Testis (tissue), 3 donors: ENCODE measurements around the gene CALHM2. TPM values are rescaled to one million over a fixed set of nuclear protein-coding genes. Genes with fewer than 3 reads are reported as not detected.

Experiments used
- DNase-seq: peaks from one replicate; pipeline ENCODE4 v3.0.0-alpha.2; 2019
- H3K27ac ChIP-seq, 2 donors: fragments of 200-600 bp; sonication (generic); one replicate each; pipeline ENCODE4 v1.5.1; 2019
- H3K27me3 ChIP-seq: fragments of 200-600 bp; sonication (generic); one replicate; pipeline ENCODE4 v1.5.1; 2019
- H3K36me3 ChIP-seq: fragments of 200-600 bp; sonication (generic); one replicate; pipeline ENCODE4 v1.5.1; 2017; ENCODE audit warnings: low read depth; ENCODE audit errors: missing control alignments
- H3K4me1 ChIP-seq: fragments of 200-600 bp; sonication (generic); one replicate; pipeline ENCODE4 v1.5.1; 2019
- H3K4me3 ChIP-seq, 2 donors: fragments of 200-600 bp; sonication (generic); one replicate each; pipeline ENCODE4 v1.5.1; 2017 to 2019
- H3K9me3 ChIP-seq: fragments of 200-600 bp; sonication (generic); one replicate; pipeline ENCODE4 v1.5.1; 2017
- POLR2A ChIP-seq: fragments of 450-650 bp; IDR thresholded peaks from one replicate; pipeline ENCODE4 v1.6.1; 2017; ENCODE audit warnings: antibody characterized with exemption, mild to moderate bottlenecking, moderate library complexity
- WGBS, 2 donors: methylation state at CpG; one replicate each; pipeline ENCODE4 v1.1.5; 2018; 5-methylcytosine and 5-hydroxymethylcytosine counted together
- intact Hi-C: fragments of 100-400 bp; cut with DNase I; formaldehyde crosslinking; loops from one replicate; pipeline ENCODE4 v1.15.1; 2023; ENCODE audit warnings: low total_unique reads
- polyA plus RNA-seq: library from polyadenylated mRNA; stranded (reverse); fragments of 350-450 nt; fragmentation: Illumina TruSeq; extraction: RNeasy Lipid Tissue Mini Kit (QIAGEN cat#74804); gene quantifications from one replicate; pipeline ENCODE4 v1.2.3, GENCODE V29; 2014; ENCODE audit warnings: low read depth, low replicate concordance; ENCODE audit not compliant: insufficient read depth
- total RNA-seq, 2 donors: library from RNA; depleted of rRNA; stranded (reverse); fragments of >200 nt; gene quantifications; one replicate each; pipeline ENCODE4 v1.2.3, GENCODE V29; 2016
- TF ChIP-seq, protein P1 (sequence below), 3 experiments: fragments of 450-650 bp in 2 of 3; fragments of 200-600 bp in 1 of 3; sonication (generic) in 1 of 3; IDR thresholded peaks; one replicate each; pipeline ENCODE4 v1.5.1; 2016 to 2019; ENCODE audit warnings: antibody characterized with exemption in 3 of 3, mild to moderate bottlenecking in 2 of 3, moderate library complexity in 1 of 3

Gene CALHM2
- total and polyA plus RNA-seq, 3 donors from 2014 or later = 43.5 to 78.6 (median 53.1) TPM

- H3K27ac ChIP-seq = no peak overlapping the region
- H3K36me3 ChIP-seq = no peaks in the 10 kb centered on the region
- DNase-seq = no peak
- intact Hi-C loops = no loop called here
- peaks cover under 1% of the 10 kb centered on the region for H3K4me1 ChIP-seq
- H3K9me3 ChIP-seq = no peaks in the 10 kb centered on the region
- whole genome bisulfite sequencing, 2 donors = 95 to 98% methylated on average over 28 to 38 of the region's 39 CpGs
- TF ChIP-seq, protein P1, sequence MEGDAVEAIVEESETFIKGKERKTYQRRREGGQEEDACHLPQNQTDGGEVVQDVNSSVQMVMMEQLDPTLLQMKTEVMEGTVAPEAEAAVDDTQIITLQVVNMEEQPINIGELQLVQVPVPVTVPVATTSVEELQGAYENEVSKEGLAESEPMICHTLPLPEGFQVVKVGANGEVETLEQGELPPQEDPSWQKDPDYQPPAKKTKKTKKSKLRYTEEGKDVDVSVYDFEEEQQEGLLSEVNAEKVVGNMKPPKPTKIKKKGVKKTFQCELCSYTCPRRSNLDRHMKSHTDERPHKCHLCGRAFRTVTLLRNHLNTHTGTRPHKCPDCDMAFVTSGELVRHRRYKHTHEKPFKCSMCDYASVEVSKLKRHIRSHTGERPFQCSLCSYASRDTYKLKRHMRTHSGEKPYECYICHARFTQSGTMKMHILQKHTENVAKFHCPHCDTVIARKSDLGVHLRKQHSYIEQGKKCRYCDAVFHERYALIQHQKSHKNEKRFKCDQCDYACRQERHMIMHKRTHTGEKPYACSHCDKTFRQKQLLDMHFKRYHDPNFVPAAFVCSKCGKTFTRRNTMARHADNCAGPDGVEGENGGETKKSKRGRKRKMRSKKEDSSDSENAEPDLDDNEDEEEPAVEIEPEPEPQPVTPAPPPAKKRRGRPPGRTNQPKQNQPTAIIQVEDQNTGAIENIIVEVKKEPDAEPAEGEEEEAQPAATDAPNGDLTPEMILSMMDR (IDR thresholded peaks at IDR 0.05) = no peak
- no peak for TF ChIP-seq POLR2A
- no peaks in the 10 kb centered on the region for H3K27me3 ChIP-seq
- H3K4me3 ChIP-seq = no peak overlapping the region
These were observed 5.9 kb upstream of the CALHM2 start for GRCh38 chr10:103457896-103458583.

DNA sequence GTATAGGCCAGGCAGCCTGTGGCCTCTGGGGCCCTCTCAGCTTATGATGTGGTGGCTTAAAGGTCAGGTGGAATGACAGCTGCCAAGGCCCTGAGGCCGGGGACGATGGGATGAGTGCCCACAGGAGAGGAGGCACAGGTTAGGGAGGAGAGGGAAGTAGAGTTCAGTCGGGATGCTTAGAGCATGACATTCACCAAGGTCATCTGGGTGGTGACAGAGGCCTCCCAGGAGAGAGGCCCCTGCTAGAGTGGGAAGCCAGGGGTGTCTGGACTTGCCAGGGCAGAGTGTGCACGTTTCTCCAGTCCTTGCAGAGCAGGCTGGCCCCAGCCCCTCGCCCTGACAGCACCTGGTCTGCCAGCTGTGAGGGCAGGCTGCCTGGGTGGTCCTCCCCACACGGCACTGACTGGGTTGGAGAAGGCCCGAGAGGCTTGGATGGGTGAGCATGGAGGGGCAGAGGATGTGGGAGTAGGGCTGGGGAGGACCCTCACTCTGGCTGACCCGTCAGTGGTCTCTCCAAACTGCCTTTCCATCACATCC lies 5.1 kb upstream of the CALHM2 start:
- DNase-seq = no peak
- 69 to 96% methylated on average over 7 to 8 of the region's 8 CpGs for WGBS, 2 donors
- Histone ChIP-seq H3K4me3 (no peak overlapping the region), H3K9me3 (no peaks in the 10 kb centered on the region), H3K36me3 (no peaks in the 10 kb centered on the region), H3K27me3 (no peaks in the 10 kb centered on the region), H3K27ac (no peak overlapping the region), H3K4me1 (peaks cover 7% of the 10 kb centered on the region)
- TF ChIP-seq, protein P1 (IDR thresholded peaks at IDR 0.05) = no peak
- no peak for TF ChIP-seq POLR2A
- intact Hi-C loops = no loop called here

GRCh38 chr10:103456074-103456660 lies 4.0 kb upstream of the CALHM2 start:
- no peak for TF ChIP-seq POLR2A
- TF ChIP-seq, protein P1 (IDR thresholded peaks at IDR 0.05) = no peak

DNA sequence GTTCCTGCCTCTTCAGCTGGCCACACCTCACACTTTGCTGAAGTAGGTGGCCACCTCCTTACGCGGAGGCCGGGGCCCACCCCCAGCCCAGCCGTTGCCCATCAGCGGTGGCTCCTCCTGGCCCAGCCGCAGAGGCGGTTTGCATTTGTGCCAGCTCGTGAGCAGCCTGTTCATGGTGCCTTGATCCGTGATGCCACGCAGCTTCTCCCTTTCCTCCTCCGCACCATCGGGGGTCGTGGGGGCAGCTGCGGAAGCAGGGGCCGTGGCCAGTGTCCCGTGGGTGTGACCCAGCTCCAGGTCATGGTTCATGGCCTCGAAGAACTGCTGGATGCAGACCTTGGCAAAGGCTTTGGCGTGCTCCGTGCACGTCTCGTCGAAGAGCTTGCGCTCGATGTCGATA lies 3.1 kb upstream of the CALHM2 start:
- no peaks in the 10 kb centered on the region for H3K27me3 ChIP-seq
- WGBS, 2 donors = 85 to 95% methylated on average over 11 to 24 of the region's 25 CpGs
- peaks cover 12% of the 10 kb centered on the region for H3K4me1 ChIP-seq
- DNase-seq = no peak
- no peaks in the 10 kb centered on the region for H3K36me3 ChIP-seq
- intact Hi-C loops = no loop called here
- TF ChIP-seq, protein P1 (IDR thresholded peaks at IDR 0.05) = no peak
- no peak for TF ChIP-seq POLR2A
- no peak overlapping the region for H3K27ac ChIP-seq
- no peaks in the 10 kb centered on the region for H3K9me3 ChIP-seq
- H3K4me3 ChIP-seq = no peak overlapping the region

More at GRCh38 chr10:103456074-103456660, 4.0 kb upstream of the CALHM2 start:
- intact Hi-C loops = no loop called here
- H3K36me3 ChIP-seq = no peaks in the 10 kb centered on the region
- H3K9me3 ChIP-seq = no peaks in the 10 kb centered on the region
- 94 to 96% methylated on average over 6 to 9 of the region's 9 CpGs for WGBS, 2 donors
- peaks cover 7% of the 10 kb centered on the region for H3K4me1 ChIP-seq
- no peaks in the 10 kb centered on the region for H3K27me3 ChIP-seq
- no peak for DNase-seq
- H3K4me3 ChIP-seq = no peak overlapping the region
- no peak overlapping the region for H3K27ac ChIP-seq
